Activated CD4-positive, CD25-positive, alpha-beta regulatory T cell treated with anti-CD3 and anti-CD28 coated beads, Interleukin-2, amount 50 U/mL, for 16 hours (primary cell): ENCODE data around the gene KASH5.
"Not testable (repeated sequence)": the region's sequence is repeated elsewhere in the genome, so short reads cannot be mapped to it uniquely, and the experiment has no call there.

Source experiments
- DNase-seq: peaks from one replicate; pipeline ENCODE4 v3.0.0-alpha.2; 2020; ENCODE audit warnings: low read depth, low spot score

KASH5 gene

GRCh38 chr19:49362048-49362928 is 25.8 kb upstream of the KASH5 start, which contains the start of gene TEAD2:
Gene TEAD2 (minus strand): TSS chr19:49362416. CDS start chr19:49360075, 2,341 bp downstream.
- no peak for DNase-seq

- no peak for DNase-seq
Observed at GRCh38 chr19:49362929-49363267, 25.2 kb upstream of the KASH5 start.

- DNase-seq, result peak; percentile 9
Observed at GRCh38 chr19:49363268-49364082, 24.6 kb upstream of the KASH5 start, which contains the start of gene DKKL1. Gene DKKL1 (plus strand): TSS chr19:49363877. CDS start chr19:49363999, 122 bp downstream.

GRCh38 chr19:49364083-49364737 is 23.8 kb upstream of the KASH5 start:
- no peak for DNase-seq

- no peak for DNase-seq
Observed at GRCh38 chr19:49366110-49366509, 21.9 kb upstream of the KASH5 start.

GRCh38 chr19:49368711-49369358 is 19.2 kb upstream of the KASH5 start:
- DNase-seq, result no peak

- no peak for DNase-seq
Observed at GRCh38 chr19:49371184-49371583, 16.9 kb upstream of the KASH5 start.

GRCh38 chr19:49373174-49373573 is 14.9 kb upstream of the KASH5 start:
- not testable (repeated sequence) for DNase-seq

GRCh38 chr19:49374665-49375434 is 13.2 kb upstream of the KASH5 start:
- DNase-seq, result no peak

GRCh38 chr19:49378512-49378911 is 9.5 kb upstream of the KASH5 start:
- no peak for DNase-seq

GRCh38 chr19:49380391-49380790 is 7.7 kb upstream of the KASH5 start:
- DNase-seq, result no peak

GRCh38 chr19:49382639-49383038 is 5.4 kb upstream of the KASH5 start:
- DNase-seq, result no peak

- no peak for DNase-seq
Observed at GRCh38 chr19:49383599-49383998, 4.5 kb upstream of the KASH5 start.

- DNase-seq, result no peak
Observed at GRCh38 chr19:49389406-49389805, 1.4 kb downstream of the KASH5 start.

- no peak for DNase-seq
Observed at GRCh38 chr19:49390131-49390928, 2.3 kb downstream of the KASH5 start.

- DNase-seq, result no peak
Observed at GRCh38 chr19:49390929-49391359, 2.9 kb downstream of the KASH5 start.

GRCh38 chr19:49391581-49392399 is 3.7 kb downstream of the KASH5 start:
- DNase-seq, result peak; percentile 68

GRCh38 chr19:49393881-49394280 is 5.8 kb downstream of the KASH5 start:
- DNase-seq, result no peak
